Measurements from ENCODE around the gene DAB2. TPM values are rescaled to one million over a fixed set of nuclear protein-coding genes. Genes with fewer than 3 reads are reported as not detected.
A peak's percentile ranks its signal among the peaks of the same experiment; 100 is the strongest.

The DAB2 gene
- total and polyA plus RNA-seq, 4 donors = 10.0 to 25.6 (median 16.1) TPM

DNA sequence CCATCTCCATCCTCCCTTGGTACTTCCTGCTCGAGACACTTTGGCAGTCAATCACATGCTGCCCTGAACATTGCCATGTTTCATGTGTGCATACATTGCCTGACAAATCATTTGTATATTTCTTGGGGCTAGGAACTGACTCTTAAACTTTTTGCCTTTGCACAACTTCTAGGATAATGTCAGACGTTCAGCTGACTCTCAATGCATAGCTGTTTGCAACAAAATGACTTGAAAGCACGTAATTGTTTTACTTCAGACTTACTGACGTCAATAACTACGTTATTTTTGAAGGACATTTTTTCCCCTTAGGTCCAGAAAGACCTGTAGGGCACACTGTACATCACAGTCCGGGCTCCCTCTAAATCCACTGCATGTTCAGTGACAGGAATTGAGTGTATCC, 37.4 kb upstream of the DAB2 start:
- H3K36me3 ChIP-seq (ENCODE audit: control insufficient read depth in 4 of 4, insufficient read depth in 3 of 4, low read depth in 1 of 4, low read length in 3 of 4) = no peaks in the 10 kb centered on the region
- WGBS = 84% methylated on average over 6 of the region's 6 CpGs

GRCh38 chr5:39461007-39461682, 36.4 kb upstream of the DAB2 start:
- no peak for DNase-seq (ENCODE audit: low spot score)
- TF ChIP-seq EGR1 (IDR thresholded peaks at IDR 0.05; ENCODE audit: low read depth in 2 of 2) (no peak), TAF1 (conservative IDR thresholded peaks at IDR 0.05) (no peak), MAX (IDR thresholded peaks at IDR 0.05) (peak; percentile 21), FOXA2 (IDR thresholded peaks at IDR 0.05) (no peak), ATF3 (IDR thresholded peaks at IDR 0.05) (no peak), SP1 (IDR thresholded peaks at IDR 0.05) (no peak)
- TF ChIP-seq, protein P1, sequence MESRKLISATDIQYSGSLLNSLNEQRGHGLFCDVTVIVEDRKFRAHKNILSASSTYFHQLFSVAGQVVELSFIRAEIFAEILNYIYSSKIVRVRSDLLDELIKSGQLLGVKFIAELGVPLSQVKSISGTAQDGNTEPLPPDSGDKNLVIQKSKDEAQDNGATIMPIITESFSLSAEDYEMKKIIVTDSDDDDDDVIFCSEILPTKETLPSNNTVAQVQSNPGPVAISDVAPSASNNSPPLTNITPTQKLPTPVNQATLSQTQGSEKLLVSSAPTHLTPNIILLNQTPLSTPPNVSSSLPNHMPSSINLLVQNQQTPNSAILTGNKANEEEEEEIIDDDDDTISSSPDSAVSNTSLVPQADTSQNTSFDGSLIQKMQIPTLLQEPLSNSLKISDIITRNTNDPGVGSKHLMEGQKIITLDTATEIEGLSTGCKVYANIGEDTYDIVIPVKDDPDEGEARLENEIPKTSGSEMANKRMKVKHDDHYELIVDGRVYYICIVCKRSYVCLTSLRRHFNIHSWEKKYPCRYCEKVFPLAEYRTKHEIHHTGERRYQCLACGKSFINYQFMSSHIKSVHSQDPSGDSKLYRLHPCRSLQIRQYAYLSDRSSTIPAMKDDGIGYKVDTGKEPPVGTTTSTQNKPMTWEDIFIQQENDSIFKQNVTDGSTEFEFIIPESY (IDR thresholded peaks at IDR 0.05) = no peak
- TF ChIP-seq, protein P2, sequence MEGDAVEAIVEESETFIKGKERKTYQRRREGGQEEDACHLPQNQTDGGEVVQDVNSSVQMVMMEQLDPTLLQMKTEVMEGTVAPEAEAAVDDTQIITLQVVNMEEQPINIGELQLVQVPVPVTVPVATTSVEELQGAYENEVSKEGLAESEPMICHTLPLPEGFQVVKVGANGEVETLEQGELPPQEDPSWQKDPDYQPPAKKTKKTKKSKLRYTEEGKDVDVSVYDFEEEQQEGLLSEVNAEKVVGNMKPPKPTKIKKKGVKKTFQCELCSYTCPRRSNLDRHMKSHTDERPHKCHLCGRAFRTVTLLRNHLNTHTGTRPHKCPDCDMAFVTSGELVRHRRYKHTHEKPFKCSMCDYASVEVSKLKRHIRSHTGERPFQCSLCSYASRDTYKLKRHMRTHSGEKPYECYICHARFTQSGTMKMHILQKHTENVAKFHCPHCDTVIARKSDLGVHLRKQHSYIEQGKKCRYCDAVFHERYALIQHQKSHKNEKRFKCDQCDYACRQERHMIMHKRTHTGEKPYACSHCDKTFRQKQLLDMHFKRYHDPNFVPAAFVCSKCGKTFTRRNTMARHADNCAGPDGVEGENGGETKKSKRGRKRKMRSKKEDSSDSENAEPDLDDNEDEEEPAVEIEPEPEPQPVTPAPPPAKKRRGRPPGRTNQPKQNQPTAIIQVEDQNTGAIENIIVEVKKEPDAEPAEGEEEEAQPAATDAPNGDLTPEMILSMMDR (IDR thresholded peaks at IDR 0.05; ENCODE audit: low read depth, low read length, missing input control) = no peak
- Histone ChIP-seq H3K27me3 (ENCODE audit: control insufficient read depth in 4 of 4, insufficient read depth in 4 of 4, low read length in 3 of 4) (no peaks in the 10 kb centered on the region), H3K4me1 (ENCODE audit: control insufficient read depth in 4 of 4, insufficient read depth in 4 of 4, low read length in 3 of 4) (no peaks in the 10 kb centered on the region), H3K9ac (ENCODE audit: low read depth in 1 of 2, low read length in 2 of 2) (no peak overlapping the region), H3K36me3 (ENCODE audit: control insufficient read depth in 4 of 4, insufficient read depth in 3 of 4, low read depth in 1 of 4, low read length in 3 of 4) (no peaks in the 10 kb centered on the region), H3K9me3 (ENCODE audit: control insufficient read depth in 4 of 4, low read length in 3 of 4) (no peaks in the 10 kb centered on the region), H3K4me3 (ENCODE audit: low read depth in 1 of 3, low read length in 3 of 3) (no peak overlapping the region), H3K27ac (ENCODE audit: low read depth in 1 of 2, low read length in 2 of 2) (no peak overlapping the region)
- WGBS = 79% methylated on average over 5 of the region's 5 CpGs

More for the DNA sequence above, 37.4 kb upstream of the DAB2 start:
- H3K4me3 ChIP-seq (ENCODE audit: low read depth in 1 of 3, low read length in 3 of 3) = no peak overlapping the region
- no peak for DNase-seq (ENCODE audit: low spot score)
- no peaks in the 10 kb centered on the region for H3K9me3 ChIP-seq (ENCODE audit: control insufficient read depth in 4 of 4, low read length in 3 of 4)
- no peaks in the 10 kb centered on the region for H3K27me3 ChIP-seq (ENCODE audit: control insufficient read depth in 4 of 4, insufficient read depth in 4 of 4, low read length in 3 of 4)
- no peaks in the 10 kb centered on the region for H3K4me1 ChIP-seq (ENCODE audit: control insufficient read depth in 4 of 4, insufficient read depth in 4 of 4, low read length in 3 of 4)
- no peak overlapping the region for H3K27ac ChIP-seq (ENCODE audit: low read depth in 1 of 2, low read length in 2 of 2)
- no peak for TF ChIP-seq HNF4A (conservative IDR thresholded peaks at IDR 0.05)
- no peak for TF ChIP-seq TAF1 (conservative IDR thresholded peaks at IDR 0.05)
- no peak for TF ChIP-seq NR2F2 (IDR thresholded peaks at IDR 0.05)
- no peak for TF ChIP-seq SP1 (IDR thresholded peaks at IDR 0.05)
- no peak for TF ChIP-seq RAD21 (IDR thresholded peaks at IDR 0.05)
- TF ChIP-seq, protein P1 (IDR thresholded peaks at IDR 0.05) = no peak
- no peak for TF ChIP-seq HNF4G (IDR thresholded peaks at IDR 0.05)
- no peak for TF ChIP-seq FOXA2 (IDR thresholded peaks at IDR 0.05)
- TF ChIP-seq JUND (IDR thresholded peaks at IDR 0.05) = no peak
- TF ChIP-seq YY1 (IDR thresholded peaks at IDR 0.05) = no peak
- no peak for TF ChIP-seq MAX (IDR thresholded peaks at IDR 0.05)
- TF ChIP-seq GABPA (IDR thresholded peaks at IDR 0.05 in 1 of 2, conservative IDR thresholded peaks at IDR 0.05 in 1 of 2) = no peak
- TF ChIP-seq EGR1 (IDR thresholded peaks at IDR 0.05; ENCODE audit: low read depth in 2 of 2) = no peak
- no peak overlapping the region for H3K9ac ChIP-seq (ENCODE audit: low read depth in 1 of 2, low read length in 2 of 2)

All from liver (tissue), 9 donors.